Measurements from ENCODE around the gene SCFD2.

GRCh38 chr4:52937829-52938228 is 428.0 kb downstream of the SCFD2 start:
- no peak for TF ChIP-seq CTCF (IDR thresholded peaks at IDR 0.05)
- no peak for TF ChIP-seq EP300 (IDR thresholded peaks at IDR 0.05; ENCODE audit: low read depth)
